Fibroblast of skin of scalp (primary cell): ENCODE measurements around the gene LAGE3. TPM values are rescaled to one million over a fixed set of nuclear protein-coding genes. Genes with fewer than 3 reads are reported as not detected.

Experiments
- DNase-seq: peaks from one replicate; pipeline ENCODE4 v3.0.0-alpha.2; 2013
- polyA plus RNA-seq, 2 experiments: library from polyadenylated mRNA; unstranded; fragments of 120-200 nt; gene quantifications; one replicate each; pipeline ENCODE4 v1.2.1, GENCODE V29; 2013; ENCODE audit not compliant: insufficient read length in 2 of 2

The LAGE3 gene
- polyA plus RNA-seq (2013, experiment 1 of 2; ENCODE audit: insufficient read length) = 17.6 TPM
- 18.1 TPM for polyA plus RNA-seq (2013, experiment 2 of 2; ENCODE audit: insufficient read length)

DNA sequence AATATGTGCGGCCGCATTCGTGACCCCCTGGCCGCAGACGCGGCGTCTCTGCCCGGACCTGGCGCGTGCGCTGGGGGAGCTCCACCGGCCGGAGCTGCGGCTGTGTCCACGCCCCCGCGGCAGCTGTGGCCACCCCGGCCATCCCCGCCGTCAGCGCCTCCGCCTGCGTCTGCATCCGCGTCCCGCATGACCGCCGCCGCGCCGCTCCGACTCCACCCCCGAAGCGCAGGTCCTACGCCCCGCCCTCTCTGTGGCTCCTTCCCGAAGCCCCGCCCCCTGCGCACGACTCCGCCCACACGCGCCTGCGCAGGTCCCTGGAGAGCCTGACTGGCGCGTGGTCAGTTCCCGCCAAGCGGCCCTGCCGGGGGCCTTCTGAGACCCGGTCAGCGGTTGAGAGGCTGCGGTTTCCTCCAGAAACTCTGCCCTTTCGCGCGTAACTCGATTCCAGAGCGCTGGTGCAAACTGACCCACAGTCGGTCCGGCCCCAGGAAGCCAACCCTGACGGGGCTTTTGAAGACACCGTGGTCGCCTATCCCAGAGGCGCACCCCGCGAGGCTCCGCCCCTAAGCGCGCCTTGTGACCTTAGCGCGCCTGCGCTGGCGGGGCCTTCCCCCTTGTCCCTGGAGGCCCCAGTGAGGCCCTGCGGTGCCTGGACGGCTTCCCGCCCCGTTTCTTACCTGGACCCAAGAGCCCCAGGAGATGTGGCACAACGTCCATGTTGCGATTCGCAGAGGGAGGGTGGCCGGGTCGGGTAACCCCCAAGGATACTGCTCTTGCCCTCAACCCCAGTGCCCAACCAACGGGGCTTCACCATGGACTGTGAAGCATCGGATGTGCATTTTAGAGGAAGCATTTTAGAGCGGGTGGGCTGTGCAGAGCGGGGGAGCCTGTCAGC, at the start of gene LAGE3:
Gene LAGE3, minus strand, starts transcription at position 554 of the 895 bp plus-strand sequence. Its CDS starts 366 bp downstream, at position 188.
- peak; percentile 87 for DNase-seq

- peak; percentile 76 for DNase-seq
Observed at GRCh38 chrX:154526901-154527675, 48.0 kb upstream of the LAGE3 start.

DNA sequence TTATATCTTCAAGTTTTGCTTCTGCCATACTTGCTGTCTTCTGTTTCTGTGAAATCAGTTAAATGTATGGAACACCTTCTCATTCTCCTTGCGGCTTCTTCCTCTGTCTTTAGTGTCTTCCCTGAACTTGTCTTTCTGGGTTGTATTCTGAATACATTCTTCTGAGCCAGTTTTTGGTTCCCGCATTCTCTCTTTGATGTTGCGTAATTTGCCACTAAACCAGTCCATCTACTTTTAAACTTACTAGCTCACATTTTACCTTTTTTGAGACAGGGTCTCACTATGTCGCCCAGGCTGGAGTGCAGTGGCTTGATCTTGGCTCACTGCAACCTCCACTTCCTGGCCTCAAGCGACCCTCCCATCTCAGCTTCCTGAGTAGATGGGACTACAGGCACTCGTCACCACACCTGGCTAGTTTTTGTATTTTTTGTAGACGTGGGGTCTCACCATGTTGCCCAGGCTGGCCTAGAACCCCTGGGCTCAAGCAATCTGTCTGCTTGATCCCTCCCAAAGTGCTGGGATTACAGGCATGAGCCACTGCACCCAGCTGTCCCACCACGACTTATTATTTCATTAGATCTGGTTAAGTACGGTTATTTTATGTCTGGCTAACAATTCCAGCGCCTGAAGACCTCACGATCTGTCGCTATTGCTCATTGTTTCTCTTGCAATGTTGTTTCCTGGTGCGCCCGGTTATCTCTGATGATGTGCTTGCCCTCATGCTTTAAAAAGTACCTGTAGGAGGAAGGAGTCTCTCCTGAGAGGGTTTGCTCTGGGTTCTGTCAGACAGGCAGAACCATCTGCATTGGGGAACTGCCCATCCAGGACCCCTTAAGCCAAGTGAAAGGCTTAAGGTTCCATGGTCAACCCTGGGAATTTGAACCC, 46.8 kb upstream of the LAGE3 start:
- DNase-seq = no peak

- no peak for DNase-seq
Observed at GRCh38 chrX:154519389-154519788, 40.3 kb upstream of the LAGE3 start.

DNA sequence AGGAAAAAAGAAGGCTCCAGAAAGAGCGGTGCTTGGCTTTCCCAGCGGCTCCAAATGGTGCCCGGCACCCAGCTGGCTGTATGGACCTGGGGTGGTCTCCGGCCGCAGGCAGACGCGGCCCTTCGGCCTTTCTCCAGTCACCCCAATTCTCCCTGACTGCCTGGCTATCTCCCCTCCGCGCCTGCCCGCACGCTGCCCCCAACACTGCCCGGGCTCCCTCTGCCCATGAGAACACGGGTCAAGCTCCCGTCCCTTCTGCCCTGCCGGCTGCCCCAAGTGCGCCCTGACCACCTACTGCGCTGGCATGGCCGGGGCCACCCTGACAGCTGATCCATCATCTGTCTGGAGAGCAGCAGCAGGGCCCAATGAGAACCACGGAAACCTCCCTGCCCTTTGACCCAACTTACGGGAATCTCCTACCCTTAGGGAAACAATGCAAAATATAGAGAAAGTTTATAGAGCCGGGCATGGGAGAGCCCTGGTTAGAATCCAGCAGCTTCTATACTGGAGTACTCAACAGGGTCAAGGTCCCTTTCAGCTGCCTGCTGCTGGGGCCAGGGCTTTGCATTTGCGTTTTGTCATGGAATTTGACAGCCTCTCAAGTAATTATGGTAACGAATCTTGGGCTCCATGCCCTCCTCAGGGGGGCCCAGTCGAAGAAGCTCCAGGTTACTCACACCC, 38.2 kb upstream of the LAGE3 start:
- DNase-seq = no peak

DNA sequence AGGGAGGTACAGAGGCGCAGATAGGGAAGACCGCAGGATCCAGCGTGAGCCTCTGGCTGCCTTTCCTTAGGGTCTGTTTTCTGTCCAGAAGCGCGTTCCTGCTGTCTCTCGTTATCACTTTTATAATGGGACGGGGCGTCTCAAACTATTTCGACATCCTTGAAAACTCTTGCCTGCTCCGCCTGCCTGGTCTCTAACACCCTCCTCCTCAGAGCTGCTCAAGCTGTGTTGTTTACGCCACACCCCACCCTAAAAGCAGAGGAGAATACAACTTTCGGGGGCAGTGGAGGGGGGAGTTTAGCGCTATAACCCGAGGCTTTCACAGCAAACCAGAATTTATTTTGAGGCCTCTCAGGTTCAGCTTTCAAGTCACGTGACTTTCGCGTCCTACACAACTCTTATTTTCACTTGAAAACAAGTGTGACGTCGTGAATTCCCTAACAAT, 37.6 kb upstream of the LAGE3 start:
- DNase-seq = peak; percentile 28

- peak; percentile 91 for DNase-seq
Observed at GRCh38 chrX:154515966-154516655, 37.0 kb upstream of the LAGE3 start, which contains the start of gene FAM3A. FAM3A (minus strand) TSS chrX:154516232; CDS start chrX:154515772, 460 bp downstream.

- no peak for DNase-seq
Observed at GRCh38 chrX:154515090-154515965, 36.2 kb upstream of the LAGE3 start.

GRCh38 chrX:154513716-154514115, 34.6 kb upstream of the LAGE3 start:
- DNase-seq = no peak

- no peak for DNase-seq
Observed at GRCh38 chrX:154512879-154513553, 33.9 kb upstream of the LAGE3 start.

- no peak for DNase-seq
Observed at GRCh38 chrX:154511761-154512160, 32.7 kb upstream of the LAGE3 start.

GRCh38 chrX:154509455-154509854, 30.4 kb upstream of the LAGE3 start:
- no peak for DNase-seq

DNA sequence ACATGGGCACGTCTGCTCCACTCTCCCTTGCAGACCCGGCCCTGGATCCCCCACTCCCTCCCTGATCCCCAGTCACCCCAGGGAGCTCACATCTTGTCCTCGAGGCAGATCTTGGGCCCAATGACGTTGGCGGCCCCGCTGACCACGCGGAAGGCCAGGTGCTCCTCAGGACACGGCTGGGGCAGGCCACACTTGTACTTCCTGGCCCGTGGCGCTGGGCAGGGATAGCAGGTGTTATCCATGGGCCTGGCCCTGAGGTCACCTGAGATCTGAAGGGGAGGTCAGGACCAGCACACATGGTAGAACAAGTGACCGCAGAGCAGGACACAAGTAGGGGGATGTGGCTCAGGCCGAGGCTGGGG, 29.3 kb upstream of the LAGE3 start:
- DNase-seq = no peak

- no peak for DNase-seq
Observed at GRCh38 chrX:154507673-154508383, 28.7 kb upstream of the LAGE3 start.

DNA sequence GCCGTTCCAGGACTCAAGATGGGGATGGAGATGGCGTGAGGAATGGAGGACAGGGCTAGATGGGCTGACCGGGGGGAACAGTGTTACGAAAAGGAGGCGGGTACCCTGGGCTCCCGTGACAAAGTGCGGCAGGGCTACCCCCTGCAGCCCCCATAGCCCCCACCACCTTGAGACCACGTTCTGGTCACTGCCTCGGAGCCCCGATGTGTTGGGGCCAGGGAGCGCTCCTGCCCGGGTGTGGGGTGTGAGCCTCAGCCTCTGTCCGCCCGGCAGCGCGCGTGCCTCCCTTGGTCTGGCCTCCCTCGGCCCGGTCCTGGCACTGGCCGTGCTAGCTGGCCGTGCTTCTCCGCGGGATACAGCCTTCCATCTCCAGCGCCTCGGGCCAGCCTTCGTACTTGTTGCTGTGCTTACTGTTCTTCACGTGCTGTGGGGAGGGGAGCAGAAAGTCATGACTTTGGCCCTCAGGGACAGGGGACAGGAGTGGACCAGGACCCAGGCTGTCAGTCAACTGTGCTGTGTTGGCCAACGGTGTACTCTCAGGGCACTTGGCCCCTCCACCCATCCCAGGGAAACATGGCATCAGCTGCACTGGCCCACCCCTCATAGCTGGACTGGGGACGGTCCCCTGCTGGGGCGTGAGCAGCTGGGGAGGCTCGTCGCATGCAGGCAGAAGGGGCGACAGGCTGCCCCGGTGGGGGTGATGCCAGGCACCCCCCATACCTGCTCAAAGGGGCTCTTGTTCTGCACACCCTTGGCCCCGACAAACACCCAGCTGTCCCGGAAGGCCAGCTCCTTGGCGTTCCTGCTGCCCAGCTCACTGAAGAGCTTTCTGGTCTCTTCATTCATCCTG, 27.6 kb upstream of the LAGE3 start:
- DNase-seq = no peak

DNA sequence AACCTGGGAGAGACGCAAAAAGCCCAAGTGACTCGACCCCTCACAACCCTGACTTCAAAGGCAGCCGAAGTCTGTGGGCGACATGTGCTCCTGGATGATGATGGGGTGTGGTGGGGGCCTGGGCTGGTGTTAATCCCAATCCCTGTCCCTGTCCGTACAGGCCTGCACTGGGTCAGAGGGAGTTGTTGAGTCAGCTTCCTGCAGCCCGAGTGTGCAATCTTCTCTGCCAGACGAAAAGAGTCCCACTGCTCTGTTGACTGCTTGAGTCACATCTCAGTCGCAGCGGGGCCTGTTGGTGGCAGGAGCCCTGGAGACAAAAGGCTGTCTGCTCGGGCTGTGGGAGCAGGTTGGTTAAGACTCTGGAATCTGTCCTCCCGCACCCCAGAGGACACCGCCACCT, 26.7 kb upstream of the LAGE3 start:
- peak; percentile 53 for DNase-seq

- no peak for DNase-seq
Observed at GRCh38 chrX:154502989-154503388, 23.9 kb upstream of the LAGE3 start.

DNA sequence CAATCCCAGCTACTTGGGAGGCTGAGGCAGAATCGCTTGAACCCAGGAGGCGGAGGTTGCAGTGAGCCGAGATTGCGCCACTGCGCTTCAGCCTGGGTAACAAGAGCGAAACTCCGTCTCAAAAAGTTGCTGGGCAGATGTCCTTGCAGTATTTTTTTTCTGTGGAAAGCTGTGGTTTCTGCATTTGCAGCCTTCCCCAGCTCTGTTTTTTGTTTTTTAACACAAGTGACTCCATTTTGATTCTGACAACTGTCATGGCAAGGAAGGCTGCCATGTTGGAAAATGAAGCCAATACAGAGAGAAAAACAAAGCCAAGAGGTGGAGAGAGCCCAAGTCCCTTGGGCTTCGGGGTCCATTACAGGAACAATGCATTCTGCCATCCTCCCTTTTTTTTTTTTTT, 23.0 kb upstream of the LAGE3 start:
- no peak for DNase-seq
